Liver (tissue), 3 donors: Measurements from ENCODE around the gene TSHZ2.

Experiments
- CTCF ChIP-seq: fragments of 150-350 bp; IDR thresholded peaks from 2 replicates; pipeline ENCODE4 v1.5.1; 2017; ENCODE audit warnings: improper control_type of control experiment, low read depth, low read length; ENCODE audit not compliant: missing input control
- EGR1 ChIP-seq, 2 donors: IDR thresholded peaks; 2 replicates each; pipeline ENCODE4 v1.6.1; 2016 to 2018; ENCODE audit warnings: antibody characterized with exemption in 2 of 2, low read depth in 2 of 2
- GABPA ChIP-seq, 2 donors: IDR thresholded peaks in 1 of 2; conservative IDR thresholded peaks in 1 of 2; 2 replicates each; pipeline ENCODE4 v1.6.1; 2016; ENCODE audit warnings: antibody characterized with exemption in 2 of 2, mild to moderate bottlenecking in 1 of 2, moderate library complexity in 1 of 2
- MAX ChIP-seq: IDR thresholded peaks from 2 replicates; pipeline ENCODE4 v1.6.1; 2016; ENCODE audit warnings: antibody characterized with exemption
- TAF1 ChIP-seq: conservative IDR thresholded peaks from 2 replicates; pipeline ENCODE4 v1.6.1; 2016; ENCODE audit warnings: antibody characterized with exemption, mild to moderate bottlenecking
- YY1 ChIP-seq: IDR thresholded peaks from 2 replicates; pipeline ENCODE4 v1.6.1; 2016; ENCODE audit warnings: antibody characterized with exemption, mild to moderate bottlenecking
- ZBTB33 ChIP-seq: IDR thresholded peaks from 2 replicates; pipeline ENCODE4 v1.6.1; 2016; ENCODE audit warnings: antibody characterized with exemption
- donor health status: healthy.
- donor health status: healthy.

- TF ChIP-seq MAX (no peak), CTCF (no peak), EGR1 (IDR thresholded peaks at IDR 0.05; ENCODE audit: low read depth in 2 of 2) (no peak), TAF1 (no peak), GABPA (IDR thresholded peaks at IDR 0.05 in 1 of 2, conservative IDR thresholded peaks at IDR 0.05 in 1 of 2) (no peak), YY1 (no peak), ZBTB33 (no peak)
Observed at GRCh38 chr20:53274365-53274764, 302.2 kb downstream of the TSHZ2 start.
